WERI-Rb-1 (cell line): ENCODE measurements around the gene GALNT18.

ENCODE experiments used
- DNase-seq: peaks from one replicate; pipeline ENCODE4 v3.0.0-alpha.2; 2020
- H3K27ac ChIP-seq: fragments of 250-450 bp; sonication (Bioruptor Pico); 2 replicates; pipeline ENCODE4 v1.5.1; 2020; ENCODE audit warnings: mild to moderate bottlenecking, moderate library complexity
- H3K27me3 ChIP-seq: fragments of 250-450 bp; sonication (Bioruptor Pico); 2 replicates; pipeline ENCODE4 v1.5.1; 2021; ENCODE audit warnings: mild to moderate bottlenecking, low read depth, moderate library complexity; ENCODE audit not compliant: insufficient read depth, severe bottlenecking
- H3K36me3 ChIP-seq: fragments of 250-450 bp; sonication (Bioruptor Pico); 2 replicates; pipeline ENCODE4 v1.5.1; 2020; ENCODE audit warnings: mild to moderate bottlenecking, moderate library complexity
- H3K4me3 ChIP-seq: 2 replicates; pipeline ENCODE4 v1.5.1; 2011; ENCODE audit warnings: low read depth, mild to moderate bottlenecking, control low read depth, low read length
- H3K9me3 ChIP-seq: fragments of 250-450 bp; sonication (Bioruptor Pico); 2 replicates; pipeline ENCODE4 v1.5.1; 2021; ENCODE audit warnings: mild to moderate bottlenecking, moderate library complexity; ENCODE audit not compliant: severe bottlenecking
- TF ChIP-seq, protein P1 (sequence below): IDR thresholded peaks from 2 replicates; pipeline ENCODE4 v1.5.1; 2011; ENCODE audit warnings: low read depth, mild to moderate bottlenecking, control low read depth, inconsistent platforms, low read length

Gene GALNT18

DNA sequence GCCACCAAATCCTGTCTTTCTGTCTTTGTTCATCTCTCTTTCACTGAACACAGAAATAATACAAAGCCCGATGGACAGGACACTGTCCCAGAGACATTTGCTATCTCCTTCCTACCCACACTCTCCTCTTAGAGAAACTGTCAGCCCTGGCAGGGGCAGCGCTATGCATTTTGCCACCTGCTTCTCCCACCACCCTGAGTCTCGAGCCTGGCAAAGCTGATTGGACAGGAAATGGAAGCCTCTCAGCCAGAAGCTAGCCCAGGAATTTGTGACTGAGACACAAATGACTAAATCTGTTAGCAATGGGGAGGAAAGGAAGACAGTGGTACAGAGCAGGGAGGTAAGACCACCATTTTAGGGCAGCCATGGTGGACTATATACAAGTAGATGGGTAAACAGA, 14.9 kb upstream of the GALNT18 start:
- TF ChIP-seq, protein P1, sequence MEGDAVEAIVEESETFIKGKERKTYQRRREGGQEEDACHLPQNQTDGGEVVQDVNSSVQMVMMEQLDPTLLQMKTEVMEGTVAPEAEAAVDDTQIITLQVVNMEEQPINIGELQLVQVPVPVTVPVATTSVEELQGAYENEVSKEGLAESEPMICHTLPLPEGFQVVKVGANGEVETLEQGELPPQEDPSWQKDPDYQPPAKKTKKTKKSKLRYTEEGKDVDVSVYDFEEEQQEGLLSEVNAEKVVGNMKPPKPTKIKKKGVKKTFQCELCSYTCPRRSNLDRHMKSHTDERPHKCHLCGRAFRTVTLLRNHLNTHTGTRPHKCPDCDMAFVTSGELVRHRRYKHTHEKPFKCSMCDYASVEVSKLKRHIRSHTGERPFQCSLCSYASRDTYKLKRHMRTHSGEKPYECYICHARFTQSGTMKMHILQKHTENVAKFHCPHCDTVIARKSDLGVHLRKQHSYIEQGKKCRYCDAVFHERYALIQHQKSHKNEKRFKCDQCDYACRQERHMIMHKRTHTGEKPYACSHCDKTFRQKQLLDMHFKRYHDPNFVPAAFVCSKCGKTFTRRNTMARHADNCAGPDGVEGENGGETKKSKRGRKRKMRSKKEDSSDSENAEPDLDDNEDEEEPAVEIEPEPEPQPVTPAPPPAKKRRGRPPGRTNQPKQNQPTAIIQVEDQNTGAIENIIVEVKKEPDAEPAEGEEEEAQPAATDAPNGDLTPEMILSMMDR, result no peak

DNA sequence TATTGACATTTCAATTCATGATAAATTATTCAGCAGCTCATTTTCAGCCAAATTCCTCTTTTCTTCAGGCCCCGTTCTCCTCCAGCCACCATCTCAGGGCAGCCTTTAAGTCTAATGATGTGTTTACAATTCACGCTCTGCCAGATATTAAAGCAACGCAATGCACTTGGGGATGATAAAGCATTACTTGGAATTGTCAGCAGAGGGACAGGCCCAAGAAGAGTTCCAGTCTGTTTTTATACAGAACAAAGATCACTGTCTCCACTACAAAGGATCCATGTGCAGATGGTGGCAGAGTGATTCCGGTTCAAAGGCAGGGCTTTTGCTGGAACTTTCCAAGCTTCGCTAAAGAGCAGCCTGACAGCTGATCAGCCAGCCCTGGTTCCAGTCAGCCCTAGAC, 13.6 kb upstream of the GALNT18 start:
- Histone ChIP-seq H3K27ac (no peak overlapping the region), H3K36me3 (no peaks in the 10 kb centered on the region), H3K4me3 (no peak overlapping the region), H3K9me3 (no peaks in the 10 kb centered on the region), H3K27me3 (no peaks in the 10 kb centered on the region)
- TF ChIP-seq, protein P1, result no peak
- DNase-seq, result no peak

More for the DNA sequence above, 14.9 kb upstream of the GALNT18 start:
- Histone ChIP-seq H3K9me3 (no peaks in the 10 kb centered on the region), H3K27ac (no peak overlapping the region), H3K4me3 (no peak overlapping the region), H3K27me3 (no peaks in the 10 kb centered on the region), H3K36me3 (no peaks in the 10 kb centered on the region)
- DNase-seq, result no peak

DNA sequence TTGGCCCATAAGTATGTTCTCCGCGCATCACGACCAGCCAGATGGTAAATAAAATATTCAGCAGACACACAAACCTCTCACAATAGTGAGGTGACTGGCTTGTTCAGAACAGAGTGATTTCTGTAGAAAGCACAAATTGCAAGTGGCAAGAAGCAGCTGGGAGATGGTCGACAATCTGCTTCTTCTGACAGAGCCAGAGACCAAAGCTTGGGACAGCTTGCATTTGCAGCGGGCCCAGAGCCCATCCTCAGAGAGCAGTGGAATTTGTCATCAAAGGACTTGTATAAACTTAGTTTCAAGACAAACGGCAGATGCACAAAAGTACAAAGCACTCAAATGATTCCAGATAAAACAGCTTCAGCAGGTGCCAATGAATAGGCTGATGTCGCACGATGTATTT, 7.6 kb upstream of the GALNT18 start:
- Histone ChIP-seq H3K36me3 (no peaks in the 10 kb centered on the region), H3K4me3 (no peak overlapping the region), H3K9me3 (no peaks in the 10 kb centered on the region), H3K27me3 (no peaks in the 10 kb centered on the region), H3K27ac (no peak overlapping the region)
- DNase-seq, result no peak
- TF ChIP-seq, protein P1, result no peak

DNA sequence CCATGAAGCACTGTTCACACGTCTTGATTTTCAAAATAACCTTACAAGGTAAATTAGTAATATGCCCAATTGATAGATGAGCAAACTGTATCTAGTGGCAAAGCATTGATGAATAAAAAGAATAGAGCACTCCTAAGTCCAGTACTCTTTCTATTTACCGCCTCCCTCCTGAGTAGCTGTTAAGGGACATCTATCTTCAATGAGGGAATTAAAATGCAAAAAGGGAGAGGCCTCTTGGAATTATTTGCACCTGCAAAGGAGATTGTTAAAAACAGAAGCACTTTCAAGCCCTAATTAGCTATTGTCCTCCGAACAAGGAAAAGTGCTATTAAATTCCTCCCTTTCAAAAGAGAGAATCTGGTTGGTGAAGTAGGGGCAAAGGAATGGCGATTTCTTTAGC, 6.8 kb upstream of the GALNT18 start:
- Histone ChIP-seq H3K4me3 (no peak overlapping the region), H3K9me3 (no peaks in the 10 kb centered on the region), H3K27me3 (no peaks in the 10 kb centered on the region), H3K27ac (no peak overlapping the region), H3K36me3 (no peaks in the 10 kb centered on the region)
- no peak for DNase-seq
- TF ChIP-seq, protein P1, result no peak

DNA sequence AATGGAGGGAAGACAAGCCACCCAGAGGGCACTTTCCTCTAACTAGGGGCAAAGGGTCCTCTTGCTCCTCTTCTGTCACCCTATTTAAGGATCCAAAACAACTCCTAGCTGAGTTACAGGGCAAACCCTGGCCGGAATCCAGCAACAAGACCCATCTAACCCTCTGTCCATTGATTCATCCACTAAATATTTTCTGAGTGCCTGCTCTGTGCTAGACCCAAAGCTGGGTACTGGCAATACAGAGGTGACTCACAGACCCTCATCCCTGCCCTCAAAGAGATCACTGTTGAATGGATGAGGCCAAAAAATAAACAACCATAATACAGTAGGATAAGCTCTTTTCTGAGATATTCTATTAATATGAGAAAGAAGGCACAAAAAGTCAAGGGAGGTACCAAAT, 4.3 kb upstream of the GALNT18 start:
- no peaks in the 10 kb centered on the region for H3K9me3 ChIP-seq
- no peak overlapping the region for H3K27ac ChIP-seq
- no peak overlapping the region for H3K4me3 ChIP-seq
- peaks cover 5% of the 10 kb centered on the region for H3K27me3 ChIP-seq
- DNase-seq, result no peak
- H3K36me3 ChIP-seq, result no peaks in the 10 kb centered on the region
- TF ChIP-seq, protein P1, result no peak

DNA sequence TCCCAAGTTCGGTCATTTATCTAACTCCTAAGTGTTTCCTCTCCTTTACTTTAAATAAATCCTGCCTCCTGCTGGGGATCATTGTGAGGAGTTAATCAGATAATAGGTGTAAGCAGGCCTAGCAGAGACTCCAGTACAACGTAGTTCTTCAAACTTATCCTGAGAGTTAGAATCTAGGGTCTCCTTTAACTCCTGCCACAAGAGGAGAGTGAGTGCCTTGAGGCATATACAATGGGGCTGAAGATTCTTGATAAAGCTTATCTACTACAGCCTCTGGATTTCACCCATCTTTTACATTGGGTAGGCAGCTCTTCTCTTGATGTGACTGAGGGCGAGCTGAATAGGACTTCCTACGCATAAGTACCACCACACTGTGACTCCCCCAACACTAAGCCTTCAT, 3.1 kb upstream of the GALNT18 start:
- Histone ChIP-seq H3K36me3 (no peaks in the 10 kb centered on the region), H3K9me3 (no peaks in the 10 kb centered on the region), H3K27ac (no peak overlapping the region), H3K27me3 (peaks cover 15% of the 10 kb centered on the region), H3K4me3 (no peak overlapping the region)
- TF ChIP-seq, protein P1, result no peak
- no peak for DNase-seq
